Measurements from ENCODE around the gene EVX1. TPM values are rescaled to one million over a fixed set of nuclear protein-coding genes. Genes with fewer than 3 reads are reported as not detected.
A peak's percentile ranks its signal among the peaks of the same experiment; 100 is the strongest.

EVX1 gene
- total and polyA plus RNA-seq, 2 experiments from 2014 or later: not detected

- in situ Hi-C loops (cut with MboI): no loop called here
- Histone ChIP-seq H3K4me2 (ENCODE audit: unreplicated experiment) (peak overlapping the region; percentile 36), H4K20me1 (ENCODE audit: insufficient read depth) (no peaks in the 10 kb centered on the region), H3K9me2 (ENCODE audit: insufficient read depth) (no peaks in the 10 kb centered on the region), H3K79me2 (ENCODE audit: insufficient read depth) (no peaks in the 10 kb centered on the region), H3K27me3 (replicated peaks; ENCODE audit: insufficient read depth) (peaks cover 93% of the 10 kb centered on the region), H3K4me3 (peak overlapping the region; percentile 6), H3K36me3 (ENCODE audit: low read depth) (no peaks in the 10 kb centered on the region), H3K27ac (no peak overlapping the region), H3K9me3 (ENCODE audit: low read depth) (no peaks in the 10 kb centered on the region), H3K9ac (no peak overlapping the region), H3K4me1 (ENCODE audit: insufficient read depth) (peaks cover 9% of the 10 kb centered on the region), H2AFZ (peak overlapping the region; percentile 54), H3F3A (ENCODE audit: insufficient read depth) (no peaks in the 10 kb centered on the region)
- no peak for TF ChIP-seq EZH2 (IDR thresholded peaks at IDR 0.05; ENCODE audit: insufficient read depth, poor library complexity, severe bottlenecking)
- no peak for TF ChIP-seq EZH2phosphoT487 (IDR thresholded peaks at IDR 0.05; ENCODE audit: insufficient read depth, low read depth)
- DNase-seq: peak; percentile 87
- 16 to 17% methylated on average over 23 of the region's 23 CpGs for WGBS, 2 experiments (ENCODE audit: low coverage in 1 of 2, low lambda C conversion rate in 2 of 2, missing lambda C conversion rate in 2 of 2)
Measured at GRCh38 chr7:27248911-27249723, 6.5 kb downstream of the EVX1 start.

DNA sequence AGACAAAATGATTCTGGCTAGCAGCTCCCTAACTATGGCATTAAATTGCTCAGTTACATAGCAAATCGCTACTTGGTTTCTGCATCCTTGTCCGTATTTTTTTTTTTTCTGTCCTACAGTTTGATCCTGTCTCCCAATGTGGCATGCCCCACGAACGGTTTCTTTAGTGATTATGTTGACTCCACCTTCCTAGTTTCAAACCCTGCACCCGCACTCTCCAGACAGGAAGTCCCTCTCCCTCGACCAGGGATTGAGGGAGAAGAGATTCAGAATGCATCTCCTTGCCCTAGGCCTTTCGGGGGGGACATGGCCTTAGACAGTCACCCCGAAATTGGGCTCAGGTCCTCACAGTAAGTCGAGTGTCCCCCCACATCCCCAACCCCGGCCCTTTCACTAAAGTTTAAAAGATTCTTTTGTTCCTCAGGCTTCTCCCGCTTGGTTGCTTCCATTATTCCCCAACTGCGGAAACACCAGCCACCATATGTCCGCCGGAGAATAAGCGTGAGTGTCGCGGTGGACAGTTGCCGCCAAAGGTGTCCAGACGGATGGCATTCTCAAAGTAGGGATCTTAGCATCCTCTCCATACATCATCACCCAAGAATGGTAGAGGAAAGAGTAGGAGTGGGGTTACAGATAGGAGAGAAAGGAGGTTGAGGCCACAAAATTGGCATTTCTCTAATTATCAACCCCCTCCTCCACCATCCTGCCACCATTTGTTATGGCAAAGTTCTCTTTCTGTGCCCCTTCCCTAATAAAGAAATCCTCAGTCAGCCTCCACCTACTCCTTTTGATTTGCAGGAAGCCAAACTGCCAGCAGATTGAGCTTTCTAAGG, 7.3 kb downstream of the EVX1 start:
- H3K27ac ChIP-seq: no peak overlapping the region
- DNase-seq: no peak
- H3K9ac ChIP-seq: no peak overlapping the region
- peaks cover 84% of the 10 kb centered on the region for H3K27me3 ChIP-seq (replicated peaks; ENCODE audit: insufficient read depth)
- no peaks in the 10 kb centered on the region for H4K20me1 ChIP-seq (ENCODE audit: insufficient read depth)
- no peaks in the 10 kb centered on the region for H3K9me2 ChIP-seq (ENCODE audit: insufficient read depth)
- no peaks in the 10 kb centered on the region for H3K79me2 ChIP-seq (ENCODE audit: insufficient read depth)
- H3K4me2 ChIP-seq (ENCODE audit: unreplicated experiment): no peak overlapping the region
- H3K4me1 ChIP-seq (ENCODE audit: insufficient read depth): peaks cover 9% of the 10 kb centered on the region
- H2AFZ ChIP-seq: no peak overlapping the region; the same call in 1 of the 2 replicates
- no peaks in the 10 kb centered on the region for H3K9me3 ChIP-seq (ENCODE audit: low read depth)
- no peak for TF ChIP-seq EZH2 (IDR thresholded peaks at IDR 0.05; ENCODE audit: insufficient read depth, poor library complexity, severe bottlenecking)
- no peak for TF ChIP-seq EZH2phosphoT487 (IDR thresholded peaks at IDR 0.05; ENCODE audit: insufficient read depth, low read depth)
- in situ Hi-C loops (cut with MboI): no loop called here
- peak overlapping the region; percentile 6; the same call in 1 of the 2 replicates for H3K4me3 ChIP-seq
- 37 to 44% methylated on average over 19 of the region's 19 CpGs for WGBS, 2 experiments (ENCODE audit: low coverage in 1 of 2, low lambda C conversion rate in 2 of 2, missing lambda C conversion rate in 2 of 2)
- H3K36me3 ChIP-seq (ENCODE audit: low read depth): no peaks in the 10 kb centered on the region
- H3F3A ChIP-seq (ENCODE audit: insufficient read depth): no peaks in the 10 kb centered on the region

DNA sequence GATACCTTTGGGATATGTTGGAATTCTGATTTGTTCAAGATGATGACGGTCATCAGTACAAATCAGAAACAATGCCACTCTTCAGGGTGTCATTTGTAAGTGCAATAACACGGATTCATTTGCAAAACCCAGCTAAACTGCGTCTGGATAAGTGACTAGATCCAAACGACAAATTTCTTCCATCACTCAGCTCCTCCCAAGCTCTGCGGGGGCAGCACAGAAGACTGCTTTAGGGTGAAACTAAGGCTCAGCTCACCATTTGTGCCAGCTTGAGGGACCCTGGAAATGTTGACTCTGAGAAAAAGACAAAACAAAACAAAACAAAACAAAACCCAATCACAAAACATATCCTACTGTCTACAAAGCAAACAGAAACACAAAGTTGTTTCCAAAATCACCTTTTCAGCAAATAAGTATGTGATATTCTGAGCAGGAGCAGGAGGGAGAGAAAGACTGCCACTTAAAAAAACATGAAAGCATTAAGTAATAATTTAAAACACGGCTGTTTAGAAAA, 8.0 kb downstream of the EVX1 start:
- Histone ChIP-seq H3K9me3 (ENCODE audit: low read depth) (no peaks in the 10 kb centered on the region), H2AFZ (no peak overlapping the region), H3K4me2 (ENCODE audit: unreplicated experiment) (no peak overlapping the region), H3K4me1 (ENCODE audit: insufficient read depth) (peaks cover 9% of the 10 kb centered on the region), H3K9me2 (ENCODE audit: insufficient read depth) (no peaks in the 10 kb centered on the region), H3K36me3 (ENCODE audit: low read depth) (no peaks in the 10 kb centered on the region), H4K20me1 (ENCODE audit: insufficient read depth) (no peaks in the 10 kb centered on the region), H3K27ac (no peak overlapping the region), H3K4me3 (no peak overlapping the region), H3K79me2 (ENCODE audit: insufficient read depth) (no peaks in the 10 kb centered on the region), H3K27me3 (replicated peaks; ENCODE audit: insufficient read depth) (peaks cover 78% of the 10 kb centered on the region), H3K9ac (no peak overlapping the region), H3F3A (ENCODE audit: insufficient read depth) (no peaks in the 10 kb centered on the region)
- in situ Hi-C loops (cut with MboI): no loop called here
- WGBS, 2 experiments (ENCODE audit: low coverage in 1 of 2, low lambda C conversion rate in 2 of 2, missing lambda C conversion rate in 2 of 2): 37 to 52% methylated on average over 6 of the region's 6 CpGs
- TF ChIP-seq EZH2 (IDR thresholded peaks at IDR 0.05; ENCODE audit: insufficient read depth, poor library complexity, severe bottlenecking) (peak; percentile 38), EZH2phosphoT487 (IDR thresholded peaks at IDR 0.05; ENCODE audit: insufficient read depth, low read depth) (no peak)
- no peak for DNase-seq

DNA sequence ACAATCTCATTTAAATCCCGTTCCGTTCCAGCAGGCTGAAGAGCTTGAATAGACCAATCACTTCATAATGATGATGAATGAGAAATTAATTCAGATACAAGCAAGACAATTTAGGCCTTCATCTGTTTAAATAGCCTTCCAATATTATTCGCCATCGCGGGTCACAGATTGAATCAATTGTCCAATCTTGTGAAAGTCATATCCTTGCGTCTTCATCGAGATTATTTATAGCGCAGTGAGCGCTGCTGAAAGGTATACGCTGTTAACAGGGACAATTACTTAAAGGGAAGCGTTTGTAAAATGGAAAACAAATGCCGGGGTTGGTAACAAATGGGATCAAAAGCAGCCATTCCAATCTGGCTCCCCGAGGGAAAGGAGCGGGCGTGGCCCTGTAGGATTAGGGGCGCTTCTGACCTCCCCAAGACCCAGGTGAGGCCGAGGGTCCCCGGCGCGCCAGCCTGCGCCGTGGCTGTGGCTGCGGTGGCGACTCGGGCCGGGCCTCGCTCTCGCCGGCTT, 8.6 kb downstream of the EVX1 start:
- H3K9me2 ChIP-seq (ENCODE audit: insufficient read depth): no peaks in the 10 kb centered on the region
- H4K20me1 ChIP-seq (ENCODE audit: insufficient read depth): no peaks in the 10 kb centered on the region
- no peak overlapping the region for H3K9ac ChIP-seq
- in situ Hi-C loops (cut with MboI): no loop called here
- TF ChIP-seq EZH2 (IDR thresholded peaks at IDR 0.05; ENCODE audit: insufficient read depth, poor library complexity, severe bottlenecking) (peak; percentile 33), EZH2phosphoT487 (IDR thresholded peaks at IDR 0.05; ENCODE audit: insufficient read depth, low read depth) (no peak)
- no peak for DNase-seq
- no peak overlapping the region for H3K27ac ChIP-seq
- peaks cover 72% of the 10 kb centered on the region for H3K27me3 ChIP-seq (replicated peaks; ENCODE audit: insufficient read depth)
- H3K36me3 ChIP-seq (ENCODE audit: low read depth): no peaks in the 10 kb centered on the region
- H3K4me1 ChIP-seq (ENCODE audit: insufficient read depth): peaks cover 9% of the 10 kb centered on the region
- no peaks in the 10 kb centered on the region for H3K79me2 ChIP-seq (ENCODE audit: insufficient read depth)
- H3F3A ChIP-seq (ENCODE audit: insufficient read depth): no peaks in the 10 kb centered on the region
- WGBS, 2 experiments (ENCODE audit: low coverage in 1 of 2, low lambda C conversion rate in 2 of 2, missing lambda C conversion rate in 2 of 2): 29% methylated on average over 28 to 29 of the region's 29 CpGs
- no peak overlapping the region for H3K4me2 ChIP-seq (ENCODE audit: unreplicated experiment)
- no peaks in the 10 kb centered on the region for H3K9me3 ChIP-seq (ENCODE audit: low read depth)
- H2AFZ ChIP-seq: no peak overlapping the region
- no peak overlapping the region for H3K4me3 ChIP-seq

All from GM23248 (cell line).